GM12873 (cell line): ENCODE results near the gene ARID4A.

Experiments
- CTCF ChIP-seq: IDR thresholded peaks from 2 replicates; pipeline ENCODE4 v1.5.1; 2012; ENCODE audit warnings: low read depth, mild to moderate bottlenecking, moderate library complexity, low read length, control low read depth; ENCODE audit not compliant: insufficient read depth; ENCODE audit errors: missing control alignments

ARID4A gene

DNA sequence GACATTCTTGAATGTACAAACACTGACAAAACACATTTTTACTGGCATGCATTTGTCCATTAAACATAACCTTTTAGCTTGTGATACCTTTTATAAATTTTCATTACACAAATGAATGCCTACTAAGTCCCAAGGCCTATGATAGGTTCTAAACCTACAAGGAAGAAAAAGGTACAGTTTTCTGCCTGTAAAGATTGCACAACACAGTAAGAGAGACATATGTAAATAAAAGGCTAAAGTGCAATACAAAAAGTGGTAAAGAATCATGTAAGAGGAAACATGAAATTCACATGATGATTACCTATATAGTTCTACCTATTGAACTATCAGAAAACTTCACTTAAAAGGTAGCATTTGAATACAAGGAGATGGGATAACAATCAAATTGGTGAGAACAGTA is 14.6 kb upstream of the ARID4A start:
- no peak for TF ChIP-seq CTCF

- no peak for TF ChIP-seq CTCF
These were observed 13.2 kb upstream of the ARID4A start for GRCh38 chr14:58285132-58285531.

- no peak for TF ChIP-seq CTCF
These were observed 10.7 kb upstream of the ARID4A start for GRCh38 chr14:58287607-58288042.

DNA sequence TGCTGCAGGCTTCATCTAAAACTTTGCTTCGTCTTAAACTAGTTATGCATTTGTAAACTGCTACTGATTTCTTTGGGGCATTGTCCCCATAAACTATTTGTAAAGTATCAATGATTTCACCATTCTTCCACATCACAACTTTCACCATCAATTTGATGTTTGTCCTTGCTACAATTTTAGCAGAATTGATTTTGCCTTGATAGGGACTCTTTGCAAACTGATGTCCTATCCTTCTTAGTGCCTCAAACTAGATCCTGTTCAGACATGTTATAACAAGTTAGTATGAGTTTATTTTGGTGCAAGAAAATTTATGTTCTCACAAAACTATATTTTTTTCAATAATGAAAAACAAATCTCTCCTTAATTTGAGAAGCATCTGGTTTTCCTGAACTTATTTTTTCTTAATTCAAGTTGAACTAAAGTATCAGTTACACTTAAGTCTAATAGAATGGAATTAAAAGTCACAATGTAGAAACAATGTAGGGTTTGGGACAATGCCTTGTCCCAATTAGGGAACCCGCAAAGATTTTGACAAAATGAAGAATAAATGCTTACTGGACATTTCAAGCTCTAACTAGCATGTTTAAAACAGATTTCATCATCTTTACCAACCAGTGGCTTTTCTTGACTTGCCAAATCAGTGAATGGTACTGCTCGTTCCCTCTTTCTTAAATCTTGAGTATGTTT is 10.1 kb upstream of the ARID4A start:
- TF ChIP-seq CTCF, result no peak

- no peak for TF ChIP-seq CTCF
These were observed 6.7 kb upstream of the ARID4A start for GRCh38 chr14:58291646-58292045.

DNA sequence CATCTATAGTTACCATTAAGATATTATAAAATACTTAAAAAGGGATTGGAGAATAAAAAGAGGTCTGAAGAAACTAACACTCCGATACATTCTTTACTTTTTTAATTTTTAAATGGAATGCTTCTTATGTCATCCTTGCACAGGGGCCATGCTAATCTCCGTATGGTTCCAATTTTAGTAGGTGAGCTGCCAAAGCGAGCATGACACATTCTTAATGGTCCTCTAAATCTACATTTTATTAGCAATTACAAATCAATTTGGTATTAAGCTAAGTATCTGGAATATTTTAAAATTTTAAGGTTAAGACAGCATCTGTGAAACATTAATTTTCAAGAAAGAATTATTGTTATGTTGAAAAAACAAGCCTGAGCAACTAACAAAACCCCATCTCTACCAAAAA is 6.2 kb upstream of the ARID4A start:
- TF ChIP-seq CTCF, result no peak

DNA sequence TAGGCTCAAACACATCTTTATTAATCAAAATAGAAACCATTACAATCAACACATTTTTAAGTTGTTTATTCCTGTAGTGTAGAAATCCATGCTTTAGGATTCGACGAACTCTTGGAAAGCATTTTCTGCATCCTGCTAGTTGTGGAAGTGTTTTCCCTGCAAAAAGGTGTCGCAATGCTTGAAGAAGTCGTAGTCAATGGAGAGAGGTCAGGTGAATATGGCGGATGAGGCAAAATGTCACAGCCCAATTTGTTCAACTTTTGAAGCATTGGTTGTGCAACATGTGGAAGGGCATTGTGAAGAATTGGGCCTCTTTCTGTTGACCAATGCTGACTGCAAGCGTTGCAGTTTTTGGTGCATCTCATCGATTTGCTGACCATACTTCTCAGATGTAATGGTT is 4.2 kb upstream of the ARID4A start:
- TF ChIP-seq CTCF, result no peak
